Measurements from ENCODE around the gene LCP2. TPM values are rescaled to one million over a fixed set of nuclear protein-coding genes. Genes with fewer than 3 reads are reported as not detected.
A peak's percentile ranks its signal among the peaks of the same experiment; 100 is the strongest.

LCP2 gene
- total and polyA plus RNA-seq, 2 experiments from 2014 or later = 0.80 TPM; not detected in 1

DNA sequence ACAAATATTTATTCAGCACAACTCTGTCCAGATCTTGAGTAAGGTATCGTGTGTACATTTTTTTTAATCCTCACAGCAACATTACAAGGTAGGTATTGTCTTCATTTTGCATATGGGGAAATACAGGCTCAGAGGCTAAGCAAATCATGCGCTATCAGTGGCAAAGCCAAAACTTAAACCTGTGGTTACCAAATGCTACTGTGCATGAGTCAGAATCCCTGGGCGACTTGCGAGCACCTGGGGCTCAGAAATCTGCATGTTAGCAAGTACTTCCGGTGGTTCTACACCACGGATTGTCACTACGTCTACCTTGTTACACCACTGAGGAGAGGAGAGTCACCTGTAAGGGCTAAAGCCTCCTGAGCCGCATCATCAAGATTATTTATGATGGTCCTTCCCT is 43.5 kb downstream of the LCP2 start:
- Histone ChIP-seq H3K9me3 (ENCODE audit: low read depth) (no peaks in the 10 kb centered on the region), H3K4me2 (no peak overlapping the region), H2AFZ (no peak overlapping the region), H3K79me2 (no peaks in the 10 kb centered on the region), H3K4me1 (ENCODE audit: insufficient read depth) (peaks cover 5% of the 10 kb centered on the region), H3K27me3 (peaks cover 44% of the 10 kb centered on the region), H3K27ac (no peak overlapping the region), H3K36me3 (replicated peaks; ENCODE audit: insufficient read depth, low read depth) (no peaks in the 10 kb centered on the region), H4K20me1 (ENCODE audit: insufficient read depth, poor library complexity, severe bottlenecking) (no peaks in the 10 kb centered on the region), H3K9me2 (replicated peaks; ENCODE audit: insufficient read depth) (no peaks in the 10 kb centered on the region), H3K4me3 (no peak overlapping the region)
- WGBS (ENCODE audit: low lambda C conversion rate, missing lambda C conversion rate) = 78% methylated on average over 8 of the region's 8 CpGs
- DNase-seq (ENCODE audit: low spot score) = no peak
- TF ChIP-seq, protein P1, sequence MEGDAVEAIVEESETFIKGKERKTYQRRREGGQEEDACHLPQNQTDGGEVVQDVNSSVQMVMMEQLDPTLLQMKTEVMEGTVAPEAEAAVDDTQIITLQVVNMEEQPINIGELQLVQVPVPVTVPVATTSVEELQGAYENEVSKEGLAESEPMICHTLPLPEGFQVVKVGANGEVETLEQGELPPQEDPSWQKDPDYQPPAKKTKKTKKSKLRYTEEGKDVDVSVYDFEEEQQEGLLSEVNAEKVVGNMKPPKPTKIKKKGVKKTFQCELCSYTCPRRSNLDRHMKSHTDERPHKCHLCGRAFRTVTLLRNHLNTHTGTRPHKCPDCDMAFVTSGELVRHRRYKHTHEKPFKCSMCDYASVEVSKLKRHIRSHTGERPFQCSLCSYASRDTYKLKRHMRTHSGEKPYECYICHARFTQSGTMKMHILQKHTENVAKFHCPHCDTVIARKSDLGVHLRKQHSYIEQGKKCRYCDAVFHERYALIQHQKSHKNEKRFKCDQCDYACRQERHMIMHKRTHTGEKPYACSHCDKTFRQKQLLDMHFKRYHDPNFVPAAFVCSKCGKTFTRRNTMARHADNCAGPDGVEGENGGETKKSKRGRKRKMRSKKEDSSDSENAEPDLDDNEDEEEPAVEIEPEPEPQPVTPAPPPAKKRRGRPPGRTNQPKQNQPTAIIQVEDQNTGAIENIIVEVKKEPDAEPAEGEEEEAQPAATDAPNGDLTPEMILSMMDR (IDR thresholded peaks at IDR 0.05; ENCODE audit: poor library complexity) = no peak
- TF ChIP-seq EZH2 (IDR thresholded peaks at IDR 0.05; ENCODE audit: borderline replicate concordance) = no peak

DNA sequence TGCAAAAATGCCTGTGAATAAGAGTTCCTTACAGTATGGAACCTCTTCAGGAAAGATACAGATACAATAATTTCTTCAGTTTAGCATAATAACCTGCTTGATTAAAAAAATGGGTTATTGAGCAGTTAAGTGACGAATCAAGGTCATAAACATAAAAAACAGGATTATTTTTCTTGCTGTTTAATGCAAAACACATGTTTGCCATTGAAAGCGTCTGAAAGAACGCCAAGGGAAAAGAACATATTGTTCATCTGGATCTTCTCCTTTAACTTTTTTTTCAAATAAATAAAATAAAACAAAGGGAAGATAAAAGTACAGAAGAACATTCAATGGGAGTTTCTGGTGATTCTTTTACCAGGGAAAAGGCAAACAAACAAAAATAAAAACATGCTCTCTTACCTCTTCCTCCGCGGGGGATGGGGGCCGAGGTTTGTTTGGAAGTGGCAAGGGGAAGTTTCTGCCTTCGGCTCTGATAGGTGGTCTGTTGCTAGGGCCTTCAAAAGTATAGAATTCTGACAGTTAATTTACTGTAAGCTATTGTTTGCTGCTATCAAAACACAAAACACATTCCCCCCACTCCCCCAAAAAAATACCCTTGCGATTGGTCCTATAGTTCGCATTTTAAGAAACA is 44.7 kb downstream of the LCP2 start:
- DNase-seq (ENCODE audit: low spot score) = no peak
- Histone ChIP-seq H3K36me3 (replicated peaks; ENCODE audit: insufficient read depth, low read depth) (no peaks in the 10 kb centered on the region), H3K27me3 (peaks cover 44% of the 10 kb centered on the region), H3K4me2 (peak overlapping the region; percentile 38), H4K20me1 (ENCODE audit: insufficient read depth, poor library complexity, severe bottlenecking) (no peaks in the 10 kb centered on the region), H3K9me2 (replicated peaks; ENCODE audit: insufficient read depth) (no peaks in the 10 kb centered on the region), H3K79me2 (no peaks in the 10 kb centered on the region), H3K4me3 (no peak overlapping the region), H3K4me1 (ENCODE audit: insufficient read depth) (peaks cover 5% of the 10 kb centered on the region), H3K9me3 (ENCODE audit: low read depth) (no peaks in the 10 kb centered on the region), H3K27ac (no peak overlapping the region), H2AFZ (no peak overlapping the region)
- 34% methylated on average over 9 of the region's 9 CpGs for WGBS (ENCODE audit: low lambda C conversion rate, missing lambda C conversion rate)
- TF ChIP-seq, protein P1 (IDR thresholded peaks at IDR 0.05; ENCODE audit: poor library complexity) = no peak
- no peak for TF ChIP-seq EZH2phosphoT487 (IDR thresholded peaks at IDR 0.05; ENCODE audit: low read depth, severe bottlenecking, unreplicated experiment)
- TF ChIP-seq EZH2 (IDR thresholded peaks at IDR 0.05; ENCODE audit: borderline replicate concordance) = no peak

DNA sequence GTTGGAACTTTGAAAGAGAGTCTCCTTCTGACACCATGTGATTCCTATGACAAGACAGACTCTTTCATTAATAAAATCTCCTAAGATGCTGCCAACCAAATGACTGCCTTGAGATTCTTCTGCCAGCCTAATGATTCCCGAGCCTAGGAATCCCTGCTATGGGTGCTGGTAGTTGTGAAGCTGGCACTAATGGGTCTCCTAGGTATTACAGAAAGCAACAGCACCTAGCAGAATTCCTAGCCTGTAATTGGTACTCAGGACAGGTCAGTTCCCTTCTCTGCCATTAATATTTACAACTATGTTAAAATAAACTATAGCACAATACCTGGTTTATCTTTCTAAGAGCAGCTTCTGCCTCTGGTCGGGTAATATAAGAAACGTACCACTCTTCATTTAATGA is 45.5 kb downstream of the LCP2 start:
- no peak overlapping the region for H2AFZ ChIP-seq
- H4K20me1 ChIP-seq (ENCODE audit: insufficient read depth, poor library complexity, severe bottlenecking) = no peaks in the 10 kb centered on the region
- H3K4me2 ChIP-seq = peak overlapping the region; percentile 38
- DNase-seq (ENCODE audit: low spot score) = no peak
- TF ChIP-seq EZH2 (IDR thresholded peaks at IDR 0.05; ENCODE audit: borderline replicate concordance) (no peak), EZH2phosphoT487 (IDR thresholded peaks at IDR 0.05; ENCODE audit: low read depth, severe bottlenecking, unreplicated experiment) (no peak)
- TF ChIP-seq, protein P1 (IDR thresholded peaks at IDR 0.05; ENCODE audit: poor library complexity) = no peak
- WGBS (ENCODE audit: low lambda C conversion rate, missing lambda C conversion rate) = 45% methylated on average over 3 of the region's 3 CpGs
- peaks cover 44% of the 10 kb centered on the region for H3K27me3 ChIP-seq
- no peaks in the 10 kb centered on the region for H3K36me3 ChIP-seq (replicated peaks; ENCODE audit: insufficient read depth, low read depth)
- no peaks in the 10 kb centered on the region for H3K9me2 ChIP-seq (replicated peaks; ENCODE audit: insufficient read depth)
- peaks cover 5% of the 10 kb centered on the region for H3K4me1 ChIP-seq (ENCODE audit: insufficient read depth)
- no peak overlapping the region for H3K4me3 ChIP-seq
- no peak overlapping the region for H3K27ac ChIP-seq
- H3K9me3 ChIP-seq (ENCODE audit: low read depth) = no peaks in the 10 kb centered on the region
- H3K79me2 ChIP-seq = no peaks in the 10 kb centered on the region

All from hepatocyte (in vitro differentiated cells).